OCI-LY3 (cell line): ENCODE measurements around the gene TBXA2R.

Source experiments
- H2AFZ ChIP-seq: fragments of 200-600, 300-600 bp; shearing (Covaris generic); 2 replicates; pipeline ENCODE4 v1.6.0; 2014; ENCODE audit warnings: antibody characterized with exemption, low read depth, low read length
- H3K27ac ChIP-seq: fragments of 200-600, 300-600 bp; sonication (generic); 2 replicates; pipeline ENCODE4 v1.5.1; 2014; ENCODE audit warnings: mild to moderate bottlenecking, low read length, moderate library complexity, mixed read lengths
- H3K27me3 ChIP-seq: fragments of 200-600, 300-600 bp; sonication (generic); 2 replicates; pipeline ENCODE4 v1.6.1; 2014; ENCODE audit warnings: low read depth, low read length, mixed read lengths
- H3K36me3 ChIP-seq: fragments of 200-600, 300-600 bp; sonication (generic); replicated peaks from 2 replicates; pipeline ENCODE3; 2014; ENCODE audit warnings: low read depth, low read length, mixed read lengths
- H3K4me1 ChIP-seq: fragments of 300-600, 200-600 bp; sonication (generic); 2 replicates; pipeline ENCODE4 v1.6.1; 2014; ENCODE audit warnings: low read length, mixed read lengths
- H3K4me2 ChIP-seq: fragments of 200-600, 300-600 bp; sonication (generic); 2 replicates; pipeline ENCODE4 v1.6.1; 2014; ENCODE audit warnings: low read length, mixed read lengths
- H3K4me3 ChIP-seq: fragments of 300-600, 200-600 bp; sonication (generic); 2 replicates; pipeline ENCODE4 v1.5.1; 2014; ENCODE audit warnings: antibody characterized with exemption, mild to moderate bottlenecking, low read length, moderate library complexity
- H3K79me2 ChIP-seq: fragments of 300-600, 200-600 bp; shearing (Covaris generic); 2 replicates; pipeline ENCODE4 v1.6.1; 2014; ENCODE audit warnings: mild to moderate bottlenecking, low read length, mixed read lengths
- H3K9ac ChIP-seq: fragments of 300-600, 200-600 bp; shearing (Covaris generic); 2 replicates; pipeline ENCODE4 v1.6.0; 2014; ENCODE audit warnings: mild to moderate bottlenecking, low read length, moderate library complexity
- H3K9me3 ChIP-seq: fragments of 200-600, 300-600 bp; shearing (Covaris generic); 2 replicates; pipeline ENCODE4 v1.6.1; 2014; ENCODE audit warnings: low read length, mixed read lengths; ENCODE audit not compliant: insufficient read depth
- H4K20me1 ChIP-seq: fragments of 200-600, 300-600 bp; sonication (generic); 2 replicates; pipeline ENCODE4 v1.6.1; 2016; ENCODE audit warnings: low read length, mixed read lengths; ENCODE audit not compliant: insufficient read depth
- CTCF ChIP-seq: fragments of 200-600, 300-600 bp; sonication (generic); IDR thresholded peaks from 2 replicates; pipeline ENCODE4 v1.5.1; 2014; ENCODE audit warnings: antibody characterized with exemption, low read length, low read depth
- EZH2phosphoT487 ChIP-seq: fragments of 200-600 bp; shearing (Covaris generic); IDR thresholded peaks from 2 replicates; pipeline ENCODE4 v1.6.1; 2018; ENCODE audit warnings: antibody characterized with exemption, mixed run types, low read depth

TBXA2R gene

GRCh38 chr19:3606690-3607289 is at the start of gene TBXA2R:
TBXA2R (minus strand) TSS chr19:3606875; CDS start chr19:3600634, 6,241 bp downstream.
- H3K36me3 ChIP-seq = peaks cover 4% of the 10 kb centered on the region
- no peaks in the 10 kb centered on the region for H3K27me3 ChIP-seq
- H3K4me3 ChIP-seq = no peak within 1 kb of the TSS
- no peaks in the 10 kb centered on the region for H4K20me1 ChIP-seq
- no peak within 1 kb of the TSS for H3K27ac ChIP-seq
- H3K9ac ChIP-seq = no peak within 1 kb of the TSS
- no peaks in the 10 kb centered on the region for H3K9me3 ChIP-seq
- TF ChIP-seq EZH2phosphoT487 = no peak
- TF ChIP-seq CTCF = no peak
- no peak within 1 kb of the TSS for H3K4me2 ChIP-seq
- no peak within 1 kb of the TSS for H2AFZ ChIP-seq
- H3K4me1 ChIP-seq = peaks cover 9% of the 10 kb centered on the region
- H3K79me2 ChIP-seq = no peaks in the 10 kb centered on the region

- H3K9ac ChIP-seq = no peak overlapping the region
- H3K9me3 ChIP-seq = no peaks in the 10 kb centered on the region
- peaks cover 65% of the 10 kb centered on the region for H3K36me3 ChIP-seq
- H4K20me1 ChIP-seq = peaks cover 8% of the 10 kb centered on the region
- H3K4me3 ChIP-seq = peak overlapping the region; percentile 1; the same call in 1 of the 2 replicates
- H3K4me2 ChIP-seq = peak overlapping the region; percentile 31
- H2AFZ ChIP-seq = no peak overlapping the region
- no peaks in the 10 kb centered on the region for H3K79me2 ChIP-seq
- peak overlapping the region; percentile 53 for H3K27ac ChIP-seq
- H3K27me3 ChIP-seq = no peaks in the 10 kb centered on the region
- H3K4me1 ChIP-seq = peaks cover 22% of the 10 kb centered on the region
- TF ChIP-seq CTCF (no peak), EZH2phosphoT487 (no peak)
Observed at GRCh38 chr19:3656073-3656746, 49.5 kb upstream of the TBXA2R start.

GRCh38 chr19:3655402-3656072 is 48.9 kb upstream of the TBXA2R start:
- H3K9ac ChIP-seq = no peak overlapping the region
- peak overlapping the region; percentile 53 for H3K27ac ChIP-seq
- no peaks in the 10 kb centered on the region for H3K27me3 ChIP-seq
- H3K4me2 ChIP-seq = peak overlapping the region; percentile 31
- H3K9me3 ChIP-seq = no peaks in the 10 kb centered on the region
- peaks cover 22% of the 10 kb centered on the region for H3K4me1 ChIP-seq
- no peak overlapping the region for H3K4me3 ChIP-seq
- no peaks in the 10 kb centered on the region for H3K79me2 ChIP-seq
- H2AFZ ChIP-seq = no peak overlapping the region
- TF ChIP-seq EZH2phosphoT487 (no peak), CTCF (no peak)
- H4K20me1 ChIP-seq = 0 out of 2 replicates have a peak, but pooled peaks cover 3% of the 10 kb centered on the region
- H3K36me3 ChIP-seq = peaks cover 61% of the 10 kb centered on the region

GRCh38 chr19:3653865-3654513 is 47.3 kb upstream of the TBXA2R start:
- peaks cover 22% of the 10 kb centered on the region for H3K4me1 ChIP-seq
- H3K36me3 ChIP-seq = peaks cover 49% of the 10 kb centered on the region
- H3K9ac ChIP-seq = no peak overlapping the region
- no peaks in the 10 kb centered on the region for H3K79me2 ChIP-seq
- H3K27me3 ChIP-seq = no peaks in the 10 kb centered on the region
- H3K4me2 ChIP-seq = no peak overlapping the region
- H3K27ac ChIP-seq = no peak overlapping the region
- no peaks in the 10 kb centered on the region for H3K9me3 ChIP-seq
- TF ChIP-seq CTCF (peak; percentile 31), EZH2phosphoT487 (no peak)
- H4K20me1 ChIP-seq = 0 out of 2 replicates have a peak, but pooled peaks cover 3% of the 10 kb centered on the region
- no peak overlapping the region for H3K4me3 ChIP-seq
- H2AFZ ChIP-seq = no peak overlapping the region
